ENCODE data around the gene FDXACB1. TPM values are rescaled to one million over a fixed set of nuclear protein-coding genes. Genes with fewer than 3 reads are reported as not detected.

Gene FDXACB1
- total and polyA plus RNA-seq, 2 donors (not counting 3 experiments of a cell fraction or from before 2014, with no cell fraction given) = 1.1 to 1.4 TPM

DNA sequence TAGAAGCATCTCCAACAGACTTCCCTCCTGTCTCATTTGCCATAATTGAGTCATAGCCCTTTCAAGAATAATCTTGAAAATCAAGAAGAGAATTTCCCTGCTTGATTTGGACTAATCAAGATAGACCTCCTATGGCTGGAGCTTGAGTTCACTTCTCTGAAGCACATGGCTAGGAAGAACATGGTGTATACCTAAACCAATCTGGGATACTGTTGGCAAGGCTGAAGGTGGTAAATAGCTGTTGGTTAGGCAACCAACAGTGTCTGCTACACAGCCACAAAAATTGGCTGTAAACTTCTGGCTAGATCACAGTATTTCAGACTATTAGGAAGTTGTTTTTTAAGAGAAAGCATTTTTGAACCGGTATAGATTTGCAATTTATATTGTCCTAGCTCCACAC is 27.7 kb upstream of the FDXACB1 start:
- Histone ChIP-seq H3K4me3 (replicated peaks in 1 of 3; ENCODE audit: insufficient read depth in 1 of 3, low read depth in 1 of 3, low read length in 3 of 3) (no peak overlapping the region), H4K20me1 (replicated peaks; ENCODE audit: control insufficient read depth, extremely low read depth, insufficient read depth, low read length) (no peaks in the 10 kb centered on the region), H3K27me3 (ENCODE audit: control insufficient read depth in 2 of 2, insufficient read depth in 2 of 2, low read length in 2 of 2) (peaks cover 5 to 14% of the 10 kb centered on the region in 2 experiments), H3K9me1 (replicated peaks; ENCODE audit: control insufficient read depth, extremely low read depth, insufficient read depth, low read length) (no peaks in the 10 kb centered on the region), H3K27ac (ENCODE audit: insufficient read depth, low read depth, low read length) (no peak overlapping the region), H3K4me2 (ENCODE audit: insufficient read depth, low read length) (no peak overlapping the region), H3K36me3 (ENCODE audit: control insufficient read depth in 2 of 2, extremely low read depth in 1 of 2, insufficient read depth in 2 of 2, low read length in 2 of 2) (no peaks in the 10 kb centered on the region), H3K4me1 (ENCODE audit: control insufficient read depth, extremely low read depth, insufficient read depth, low read length) (no peaks in the 10 kb centered on the region), H3K9me3 (replicated peaks; ENCODE audit: control insufficient read depth, insufficient read depth, low read length) (no peaks in the 10 kb centered on the region), H3K79me2 (ENCODE audit: control insufficient read depth, insufficient read depth, low read length) (no peaks in the 10 kb centered on the region), H2AFZ (ENCODE audit: low read depth, low read length) (no peak overlapping the region), H3K9ac (replicated peaks; ENCODE audit: extremely low read depth, insufficient read depth, low read length) (no peak overlapping the region)
- intact Hi-C loops (cut with micrococcal nuclease) = no loop called here
- no TSS peak for BruUV-seq (replicated peaks)
- POLR2A ChIA-PET = no interaction called here
- no peak for FAIRE-seq
- CTCF ChIA-PET = no interaction called here
- no peak for DNase-seq (ENCODE audit: low read depth, low spot score)
- TF ChIP-seq GATA2 (IDR thresholded peaks at IDR 0.05; ENCODE audit: insufficient read depth, insufficient read length, low read depth, low read length) (no peak), POLR2A (IDR thresholded peaks at IDR 0.05; ENCODE audit: low read depth, low read length) (no peak)
- dilution Hi-C loops (cut with MboI; ENCODE audit: extremely low pct_ligation_motif_present, low sequenced_read_pairs) = no loop called here

DNA sequence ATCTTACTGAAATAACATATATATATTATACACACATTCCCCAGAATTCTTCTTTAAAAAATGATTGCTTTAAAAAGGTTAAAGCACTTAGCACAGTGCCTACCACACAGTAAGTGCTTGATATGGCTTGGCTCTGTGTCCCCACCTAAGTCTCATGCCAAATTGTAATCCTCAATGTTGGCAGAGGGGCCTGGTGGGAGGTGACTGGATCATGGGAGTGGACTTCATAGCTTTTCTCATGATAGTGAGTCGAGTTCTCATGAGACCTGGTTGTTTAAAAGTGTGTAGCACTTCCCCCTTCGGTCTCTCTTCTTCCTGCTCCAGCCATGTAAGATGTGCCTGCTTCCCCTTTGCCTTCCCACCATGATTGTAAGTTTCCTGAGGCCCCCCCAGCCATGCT is 26.4 kb upstream of the FDXACB1 start:
- no peak for FAIRE-seq
- Histone ChIP-seq H3K4me1 (ENCODE audit: control insufficient read depth, extremely low read depth, insufficient read depth, low read length) (no peaks in the 10 kb centered on the region), H3K4me2 (ENCODE audit: insufficient read depth, low read length) (no peak overlapping the region), H3K9ac (replicated peaks; ENCODE audit: extremely low read depth, insufficient read depth, low read length) (no peak overlapping the region), H3K4me3 (replicated peaks in 1 of 3; ENCODE audit: insufficient read depth in 1 of 3, low read depth in 1 of 3, low read length in 3 of 3) (no peak overlapping the region), H3K36me3 (ENCODE audit: control insufficient read depth in 2 of 2, extremely low read depth in 1 of 2, insufficient read depth in 2 of 2, low read length in 2 of 2) (no peaks in the 10 kb centered on the region), H3K27ac (ENCODE audit: insufficient read depth, low read depth, low read length) (no peak overlapping the region), H2AFZ (ENCODE audit: low read depth, low read length) (no peak overlapping the region), H3K9me3 (replicated peaks; ENCODE audit: control insufficient read depth, insufficient read depth, low read length) (no peaks in the 10 kb centered on the region), H3K27me3 (ENCODE audit: control insufficient read depth in 2 of 2, insufficient read depth in 2 of 2, low read length in 2 of 2) (peaks cover 3 to 8% of the 10 kb centered on the region in 2 experiments), H3K9me1 (replicated peaks; ENCODE audit: control insufficient read depth, extremely low read depth, insufficient read depth, low read length) (no peaks in the 10 kb centered on the region), H4K20me1 (replicated peaks; ENCODE audit: control insufficient read depth, extremely low read depth, insufficient read depth, low read length) (no peaks in the 10 kb centered on the region), H3K79me2 (ENCODE audit: control insufficient read depth, insufficient read depth, low read length) (no peaks in the 10 kb centered on the region)
- no TSS peak for BruUV-seq (replicated peaks)
- dilution Hi-C loops (cut with MboI; ENCODE audit: extremely low pct_ligation_motif_present, low sequenced_read_pairs) (no loop called here), intact Hi-C loops (cut with micrococcal nuclease) (no loop called here)
- no peak for DNase-seq (ENCODE audit: low read depth, low spot score)
- ChIA-PET POLR2A (no interaction called here), CTCF (interaction anchor here (1.3 kb wide), 1 partner anchor 76 kb away, joined by 3 read pairs; no protein-coding TSS in a partner anchor)
- TF ChIP-seq, protein P1, sequence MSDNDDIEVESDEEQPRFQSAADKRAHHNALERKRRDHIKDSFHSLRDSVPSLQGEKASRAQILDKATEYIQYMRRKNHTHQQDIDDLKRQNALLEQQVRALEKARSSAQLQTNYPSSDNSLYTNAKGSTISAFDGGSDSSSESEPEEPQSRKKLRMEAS (IDR thresholded peaks at IDR 0.05; ENCODE audit: insufficient read depth, insufficient read length) = no peak
- TF ChIP-seq EZH2 (IDR thresholded peaks at IDR 0.05; ENCODE audit: borderline replicate concordance, low read depth, low read length, severe bottlenecking) (no peak), JUN (IDR thresholded peaks at IDR 0.05; ENCODE audit: borderline replicate concordance, insufficient read depth, insufficient read length, low read depth) (no peak), POLR2A (IDR thresholded peaks at IDR 0.05; ENCODE audit: low read depth, low read length) (no peak), POLR2AphosphoS5 (IDR thresholded peaks at IDR 0.05; ENCODE audit: insufficient read depth, low read depth, low read length) (no peak), FOS (IDR thresholded peaks at IDR 0.05; ENCODE audit: borderline replicate concordance, insufficient read depth, low read length) (no peak), GATA2 (IDR thresholded peaks at IDR 0.05; ENCODE audit: insufficient read depth, insufficient read length, low read depth, low read length) (no peak), MYC (IDR thresholded peaks at IDR 0.05; ENCODE audit: low read depth, low read length) (no peak)
- TF ChIP-seq, protein P2, sequence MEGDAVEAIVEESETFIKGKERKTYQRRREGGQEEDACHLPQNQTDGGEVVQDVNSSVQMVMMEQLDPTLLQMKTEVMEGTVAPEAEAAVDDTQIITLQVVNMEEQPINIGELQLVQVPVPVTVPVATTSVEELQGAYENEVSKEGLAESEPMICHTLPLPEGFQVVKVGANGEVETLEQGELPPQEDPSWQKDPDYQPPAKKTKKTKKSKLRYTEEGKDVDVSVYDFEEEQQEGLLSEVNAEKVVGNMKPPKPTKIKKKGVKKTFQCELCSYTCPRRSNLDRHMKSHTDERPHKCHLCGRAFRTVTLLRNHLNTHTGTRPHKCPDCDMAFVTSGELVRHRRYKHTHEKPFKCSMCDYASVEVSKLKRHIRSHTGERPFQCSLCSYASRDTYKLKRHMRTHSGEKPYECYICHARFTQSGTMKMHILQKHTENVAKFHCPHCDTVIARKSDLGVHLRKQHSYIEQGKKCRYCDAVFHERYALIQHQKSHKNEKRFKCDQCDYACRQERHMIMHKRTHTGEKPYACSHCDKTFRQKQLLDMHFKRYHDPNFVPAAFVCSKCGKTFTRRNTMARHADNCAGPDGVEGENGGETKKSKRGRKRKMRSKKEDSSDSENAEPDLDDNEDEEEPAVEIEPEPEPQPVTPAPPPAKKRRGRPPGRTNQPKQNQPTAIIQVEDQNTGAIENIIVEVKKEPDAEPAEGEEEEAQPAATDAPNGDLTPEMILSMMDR (IDR thresholded peaks at IDR 0.05; ENCODE audit: extremely low read depth in 1 of 2, insufficient read depth in 1 of 2, low read depth in 1 of 2, low read length in 2 of 2) = no peak

All from endothelial cell of umbilical vein (primary cell).